HK-2 (cell line): ENCODE data around the gene NPIPB2.

Source experiments
- DNase-seq: peaks from one replicate; pipeline ENCODE4 v3.0.0-alpha.2; 2018; ENCODE audit not compliant: unreplicated experiment

Gene NPIPB2

DNA sequence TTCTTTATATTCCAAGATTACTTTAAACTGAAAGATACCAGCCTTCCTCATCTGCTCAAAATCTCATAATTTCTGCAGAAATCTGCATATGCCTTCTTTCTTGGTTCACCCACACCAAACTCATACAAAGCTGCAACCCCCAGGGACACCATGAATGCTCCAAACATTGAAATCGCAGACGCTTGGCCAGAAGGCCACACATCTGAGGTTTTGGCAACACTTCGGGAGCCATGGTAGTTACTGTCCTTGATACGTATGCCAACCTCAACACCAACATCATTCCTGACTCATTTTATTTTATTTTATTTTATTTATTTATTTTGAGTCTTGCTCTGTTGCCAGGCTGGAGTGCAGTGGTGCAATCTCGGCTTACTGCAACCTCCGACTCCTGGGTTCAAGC, 37.9 kb downstream of the NPIPB2 start:
- no peak for DNase-seq

DNA sequence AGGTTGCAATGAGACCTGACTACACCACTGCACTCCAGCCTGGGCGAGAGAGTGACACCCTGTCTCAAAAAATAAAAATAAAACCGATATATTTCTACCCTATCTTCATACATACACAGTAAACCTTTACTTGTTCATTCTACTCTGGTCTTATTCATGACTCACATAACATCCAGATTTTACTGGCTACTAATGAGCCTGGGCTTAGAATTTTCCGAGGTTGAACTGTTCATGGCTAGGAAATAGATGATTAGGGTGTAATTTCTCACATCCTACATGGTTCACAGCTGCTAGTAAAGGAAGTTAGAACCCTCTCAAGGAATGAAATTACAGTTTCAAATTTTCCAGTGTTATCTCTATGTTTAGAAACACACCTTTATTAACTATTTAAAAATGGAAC, 40.8 kb downstream of the NPIPB2 start:
- DNase-seq = no peak

DNA sequence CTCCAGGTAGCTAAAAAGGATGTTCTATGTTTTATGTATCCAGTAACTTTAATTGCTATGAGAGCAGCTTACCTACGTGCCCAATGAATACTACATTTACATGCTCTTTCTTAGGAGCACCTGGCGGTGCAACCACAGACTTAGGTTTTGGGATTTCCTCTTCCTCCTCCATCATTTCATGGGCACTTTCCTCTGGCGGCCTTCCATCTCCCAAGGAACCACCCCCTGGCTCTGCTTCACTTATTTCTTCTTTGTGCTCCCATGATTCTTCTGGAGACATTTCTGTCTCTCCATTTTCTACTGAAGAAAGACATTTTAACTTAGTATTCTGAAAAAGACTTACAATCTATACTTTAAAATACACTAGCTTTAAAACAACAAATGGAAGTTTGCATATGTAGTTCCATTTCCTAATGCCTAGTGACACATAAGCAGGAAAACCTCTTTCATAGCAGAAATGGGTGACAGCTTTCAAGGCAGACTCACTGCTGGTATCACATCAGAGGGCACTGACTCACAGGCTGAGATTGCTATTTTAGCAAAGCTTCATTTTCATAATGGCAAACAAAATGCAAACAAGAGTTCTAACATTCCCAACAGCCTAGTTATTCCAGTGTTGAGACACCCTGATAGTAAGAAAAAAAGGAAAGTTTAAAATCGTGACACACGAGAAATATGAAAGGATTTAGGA, 45.2 kb downstream of the NPIPB2 start:
- no peak for DNase-seq

DNA sequence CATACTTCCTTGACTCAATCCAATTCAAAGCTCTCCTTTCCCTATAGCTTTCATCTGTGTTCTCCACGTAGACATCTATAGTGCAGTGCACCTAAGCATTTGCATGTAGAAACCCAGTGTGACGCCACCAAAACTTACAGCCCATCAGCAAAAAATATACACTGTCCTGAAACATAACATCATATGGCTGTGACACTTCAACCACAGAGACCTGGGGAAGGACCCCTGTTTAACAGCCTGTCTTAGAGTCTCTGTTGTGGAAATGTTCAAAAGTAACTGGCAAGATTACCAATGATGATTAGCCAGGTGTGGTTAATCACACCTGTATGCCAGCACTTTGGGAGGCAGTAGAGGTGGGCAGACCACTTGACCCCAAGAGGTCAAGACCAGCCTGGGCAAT, 48.3 kb downstream of the NPIPB2 start:
- no peak for DNase-seq

DNA sequence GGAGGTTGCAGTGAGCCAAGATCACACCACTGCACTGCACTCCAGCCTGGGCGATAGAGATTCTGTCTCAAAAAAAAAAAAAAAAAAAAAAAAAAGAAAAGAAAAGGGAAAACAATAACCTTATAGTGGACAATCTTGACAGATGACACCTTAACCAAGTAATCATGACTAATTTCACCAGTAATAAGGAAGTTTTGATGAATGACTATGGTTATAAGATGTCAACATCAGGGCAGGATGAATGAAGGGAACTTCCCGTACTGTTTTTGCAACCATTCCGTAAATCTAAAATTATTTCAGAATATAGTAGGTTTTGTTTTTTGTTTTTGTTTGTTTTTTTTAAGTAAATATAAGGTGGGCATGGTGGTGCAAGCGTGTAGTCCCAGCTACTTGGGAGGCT, 49.1 kb downstream of the NPIPB2 start:
- no peak for DNase-seq

DNA sequence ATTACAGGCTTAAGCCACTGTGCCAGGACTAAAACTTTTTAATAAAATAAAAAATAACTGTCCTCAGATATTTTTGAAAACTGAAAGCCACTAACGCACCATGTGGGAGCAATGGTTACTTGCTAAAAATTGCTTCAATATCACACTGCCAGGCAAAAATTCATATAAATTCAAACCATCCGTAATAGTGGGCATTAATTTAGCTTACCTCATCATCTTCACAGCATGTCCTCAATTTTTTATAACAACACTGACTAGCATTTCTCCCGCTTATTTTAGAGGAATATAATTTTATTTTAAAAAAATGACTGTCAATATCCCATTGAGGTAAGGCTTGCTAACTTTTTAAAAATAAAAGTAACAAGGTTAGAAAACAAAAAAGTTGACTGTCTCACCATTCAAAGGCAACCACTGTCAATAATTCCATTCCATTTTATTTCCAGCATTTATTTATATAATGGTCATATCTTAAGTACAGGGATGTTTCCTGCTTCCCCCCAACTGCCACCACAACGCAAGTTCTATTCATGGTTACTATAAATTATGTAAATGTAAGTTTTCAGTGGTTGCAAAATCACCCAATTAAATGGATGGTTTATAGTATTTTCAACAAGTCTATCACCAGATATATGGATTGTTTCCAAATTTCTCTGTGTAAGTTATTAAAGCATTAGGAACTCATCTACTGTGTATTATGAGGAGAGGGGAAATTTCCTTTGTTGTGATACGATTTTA, 51.4 kb downstream of the NPIPB2 start:
- DNase-seq = no peak

DNA sequence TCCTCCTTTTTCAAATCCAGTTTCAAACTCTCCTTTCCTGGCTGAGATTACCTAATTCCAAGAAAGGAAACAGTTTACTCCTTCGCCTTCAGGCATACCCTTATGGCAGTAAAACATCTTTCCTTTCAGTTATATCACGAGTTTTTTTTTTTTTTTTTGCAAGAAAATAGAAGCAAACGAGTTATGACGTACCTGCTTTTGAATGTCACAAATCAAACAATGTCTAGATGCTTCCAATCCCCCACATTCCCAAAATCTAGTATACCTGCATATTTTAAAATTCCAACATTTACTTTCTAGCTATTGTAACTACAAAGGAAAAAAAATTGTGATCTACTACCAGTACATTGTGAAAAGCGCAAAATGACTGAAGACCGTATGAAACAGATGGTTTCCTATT, 55.0 kb downstream of the NPIPB2 start:
- no peak for DNase-seq

DNA sequence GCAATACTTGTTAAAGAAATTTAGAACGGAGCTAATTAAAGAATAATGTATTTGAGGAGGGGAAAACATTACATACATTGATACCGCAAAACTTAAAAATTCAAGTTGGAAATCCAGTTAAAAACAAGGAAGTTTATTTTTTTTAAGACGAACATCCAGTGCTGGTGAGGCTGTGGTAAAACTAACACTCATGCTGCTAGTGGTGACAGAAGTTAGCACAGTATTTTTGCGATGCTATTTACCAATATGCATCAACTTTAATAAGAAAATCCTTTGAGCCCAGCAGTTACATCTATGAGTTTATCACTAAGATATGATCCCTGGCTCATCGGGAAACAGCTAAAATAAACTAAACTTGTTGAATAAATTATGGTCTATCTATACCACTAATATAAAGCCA, 57.8 kb downstream of the NPIPB2 start:
- DNase-seq = no peak

DNA sequence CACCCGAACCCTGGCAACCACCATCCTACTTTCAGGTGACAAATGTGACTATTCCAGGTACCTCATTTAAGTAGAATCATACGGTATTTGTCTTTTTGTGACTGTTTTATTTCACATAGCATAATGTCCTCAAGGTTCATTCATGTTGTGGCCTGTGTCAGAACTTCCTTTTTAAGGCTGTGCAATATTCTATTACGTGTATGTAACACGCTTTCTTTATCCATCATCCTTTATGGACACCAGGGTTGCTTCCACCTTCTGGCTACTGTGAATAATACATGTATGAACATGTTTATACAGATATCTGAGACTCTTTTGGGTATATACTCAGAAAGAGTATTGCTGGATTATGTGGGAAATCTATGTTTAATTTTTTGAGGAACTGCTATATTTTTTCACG, 61.8 kb downstream of the NPIPB2 start:
- DNase-seq = no peak

DNA sequence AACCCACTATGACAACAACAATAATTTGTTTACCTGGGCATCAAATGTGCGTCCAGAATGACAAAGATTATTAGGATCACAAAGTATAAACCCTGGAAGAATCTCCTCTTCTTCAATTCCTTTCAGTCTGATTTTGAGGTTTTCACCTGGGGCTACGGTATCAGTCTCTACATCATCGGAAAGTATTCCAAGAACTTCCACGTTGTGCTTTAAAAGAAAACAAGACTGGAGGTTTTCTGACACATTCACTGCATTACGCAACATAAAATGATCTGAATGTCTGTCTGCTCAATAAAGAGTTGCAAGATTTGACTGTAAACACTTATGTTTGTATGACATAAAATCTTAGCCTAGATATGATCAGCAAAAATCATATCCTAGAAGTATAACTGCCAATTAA, 64.5 kb downstream of the NPIPB2 start:
- no peak for DNase-seq
